Upper lobe of left lung (tissue), 6 donors: ENCODE data around the gene CLCNKA. TPM values are rescaled to one million over a fixed set of nuclear protein-coding genes. Genes with fewer than 3 reads are reported as not detected.

ENCODE experiments used
- ATAC-seq, 2 donors: fragments of 200-7000 bp; cut with Tn5 transposase; one replicate each; pipeline ENCODE4 v1.9.1; 2022; ENCODE audit warnings: mild to moderate bottlenecking in 2 of 2, moderate library complexity in 2 of 2; ENCODE audit not compliant: low FRiP score in 2 of 2
- DNase-seq, 2 donors: peaks; one replicate each; pipeline ENCODE4 v3.0.0-alpha.2; 2019 to 2020
- H3K27ac ChIP-seq, 4 donors: fragments of 200-600 bp; sonication (generic); one replicate each; pipeline ENCODE4 v1.5.1; 2016 to 2019
- H3K27me3 ChIP-seq, 4 donors: fragments of 200-600 bp; sonication (generic); one replicate each; pipeline ENCODE4 v1.5.1; 2017 to 2019
- H3K36me3 ChIP-seq, 4 donors: fragments of 200-600 bp; sonication (generic); one replicate each; pipeline ENCODE4 v1.5.1; 2016 to 2019
- H3K4me1 ChIP-seq, 4 donors: fragments of 200-600 bp; sonication (generic); one replicate each; pipeline ENCODE4 v1.5.1; 2018 to 2019
- H3K4me3 ChIP-seq, 4 donors: fragments of 200-600 bp; sonication (generic); one replicate each; pipeline ENCODE4 v1.5.1; 2017 to 2019; ENCODE audit warnings: mild to moderate bottlenecking in 2 of 4, moderate library complexity in 1 of 4
- H3K9me3 ChIP-seq, 4 donors: fragments of 200-600 bp; sonication (generic); one replicate each; pipeline ENCODE4 v1.5.1; 2018 to 2019
- CTCF ChIP-seq, 6 experiments: fragments of 450-650 bp in 4 of 6; fragments of 200-600 bp in 2 of 6; sonication (generic) in 2 of 6; IDR thresholded peaks; one replicate each; pipeline ENCODE4 v1.5.1; 2016 to 2019; ENCODE audit warnings: antibody characterized with exemption in 6 of 6
- EP300 ChIP-seq, 4 donors: sonication (generic); formaldehyde crosslinking; IDR thresholded peaks; one replicate each; pipeline ENCODE4 v1.5.1; 2017; ENCODE audit warnings: antibody characterized with exemption in 4 of 4, control low read depth in 2 of 4
- POLR2A ChIP-seq, 4 donors: fragments of 450-650 bp; IDR thresholded peaks; one replicate each; pipeline ENCODE4 v1.5.1; 2016 to 2017; ENCODE audit warnings: antibody characterized with exemption in 4 of 4, mild to moderate bottlenecking in 2 of 4
- POLR2AphosphoS5 ChIP-seq, 2 donors: sonication (generic); formaldehyde crosslinking; IDR thresholded peaks; one replicate each; pipeline ENCODE4 v1.5.1; 2017; ENCODE audit warnings: antibody characterized with exemption in 2 of 2
- WGBS, 2 donors: methylation state at CpG; one replicate each; pipeline ENCODE4 v1.1.5; 2017 to 2018; 5-methylcytosine and 5-hydroxymethylcytosine counted together
- total RNA-seq, 6 donors: library from RNA; depleted of rRNA in 4 of 6; stranded (reverse); fragments of >200 nt in 4 of 6; gene quantifications; one replicate each; pipeline versions ENCODE4 v1.1.0 to v1.2.1, GENCODE V29; 2016 to 2021
- donor health status: DM: no; HTN: no; CAD: no; lungs with moderate emphysema.
- donor health status: DM: no; HTN: yes; CAD: no; lungs with severe emphysema.

CLCNKA gene
- total RNA-seq, 6 donors from 2014 or later = 0.20 to 0.89 (median 0.49) TPM; not detected in 3

- no peak overlapping the region for H3K4me3 ChIP-seq
- no peak for ATAC-seq
- no peak for DNase-seq
- H3K9me3 ChIP-seq = no peaks in the 10 kb centered on the region
- no peak overlapping the region for H3K27ac ChIP-seq
- H3K4me1 ChIP-seq = peaks cover 13 to 24% (median 17%) of the 10 kb centered on the region in 4 donors
- peaks cover 0 to 8% (median 7%) of the 10 kb centered on the region in 4 donors for H3K27me3 ChIP-seq
- WGBS, 2 donors = 86% methylated on average over 12 of the region's 12 CpGs
- TF ChIP-seq POLR2A (IDR thresholded peaks at IDR 0.05) = no peak
- TF ChIP-seq POLR2AphosphoS5 (IDR thresholded peaks at IDR 0.05) = no peak
- no peak for TF ChIP-seq EP300 (IDR thresholded peaks at IDR 0.05)
- no peak for TF ChIP-seq CTCF (IDR thresholded peaks at IDR 0.05)
- no peaks in the 10 kb centered on the region for H3K36me3 ChIP-seq
These were observed 55.8 kb downstream of the CLCNKA start for GRCh38 chr1:16077406-16078245.

- H3K4me3 ChIP-seq = peak overlapping the region in 1 of 4 donors; percentile 20
- ATAC-seq = peak; percentile 78 to 85
These were observed 57.3 kb downstream of the CLCNKA start for GRCh38 chr1:16078925-16079656.

GRCh38 chr1:16080422-16081150, 58.8 kb downstream of the CLCNKA start:
- H3K4me1 ChIP-seq = peaks cover 5 to 14% (median 6%) of the 10 kb centered on the region in 4 donors
- H3K9me3 ChIP-seq = no peaks in the 10 kb centered on the region
- H3K36me3 ChIP-seq = no peaks in the 10 kb centered on the region
- no peak for ATAC-seq
- 91 to 94% methylated on average over 5 of the region's 5 CpGs for WGBS, 2 donors
- H3K27me3 ChIP-seq = no peaks in the 10 kb centered on the region
- H3K4me3 ChIP-seq = no peak overlapping the region
- H3K27ac ChIP-seq = no peak overlapping the region
- TF ChIP-seq EP300 (IDR thresholded peaks at IDR 0.05) (no peak), CTCF (IDR thresholded peaks at IDR 0.05) (no peak), POLR2AphosphoS5 (IDR thresholded peaks at IDR 0.05) (no peak), POLR2A (IDR thresholded peaks at IDR 0.05) (no peak)
- no peak for DNase-seq

More at GRCh38 chr1:16078925-16079656, 57.3 kb downstream of the CLCNKA start:
- Histone ChIP-seq H3K4me1 (peaks cover 5 to 14% (median 6%) of the 10 kb centered on the region in 4 donors), H3K27ac (no peak overlapping the region), H3K36me3 (no peaks in the 10 kb centered on the region), H3K9me3 (no peaks in the 10 kb centered on the region), H3K27me3 (no peaks in the 10 kb centered on the region)
- TF ChIP-seq POLR2AphosphoS5 (IDR thresholded peaks at IDR 0.05) (no peak), POLR2A (IDR thresholded peaks at IDR 0.05) (no peak), CTCF (IDR thresholded peaks at IDR 0.05) (peak; percentile 86 to 95 (median 92)), EP300 (IDR thresholded peaks at IDR 0.05) (no peak)
- DNase-seq = peak; percentile 70 to 84
- 0 to 33% methylated on average over 5 to 10 of the region's 10 CpGs for WGBS, 2 donors

GRCh38 chr1:16081636-16082035, 59.8 kb downstream of the CLCNKA start:
- H3K4me3 ChIP-seq = no peak overlapping the region
- H3K9me3 ChIP-seq = no peaks in the 10 kb centered on the region
- H3K27ac ChIP-seq = no peak overlapping the region
- WGBS, 2 donors = 88 to 94% methylated on average over 4 to 9 of the region's 9 CpGs
- H3K4me1 ChIP-seq = peaks cover 5 to 14% (median 6%) of the 10 kb centered on the region in 4 donors
- DNase-seq = peak in 1 of 2 donors; percentile 25
- no peaks in the 10 kb centered on the region for H3K27me3 ChIP-seq
- TF ChIP-seq POLR2AphosphoS5 (IDR thresholded peaks at IDR 0.05) (no peak), EP300 (IDR thresholded peaks at IDR 0.05) (no peak), POLR2A (IDR thresholded peaks at IDR 0.05) (no peak), CTCF (IDR thresholded peaks at IDR 0.05) (no peak)
- no peaks in the 10 kb centered on the region for H3K36me3 ChIP-seq
- ATAC-seq = no peak
